WTC11 (cell line): ENCODE results near the gene SHTN1. TPM values are rescaled to one million over a fixed set of nuclear protein-coding genes. Genes with fewer than 3 reads are reported as not detected.

Experiments
- ATAC-seq: fragments of 200-7000 bp; cut with Tn5 transposase; 2 replicates; pipeline ENCODE4 v1.10.0; 2021; ENCODE audit warnings: mild to moderate bottlenecking, moderate library complexity
- CTCF ChIA-PET: fragments of 300-600 bp; sonication (Branson Sonifier 250); formaldehyde crosslinking; loops from one replicate; lab custom pipeline; 2021; ENCODE audit warnings: antibody characterized with exemption; lab: Charles Lee
- POLR2A ChIA-PET: fragments of 350-600 bp; sonication (Branson Sonifier 250); formaldehyde crosslinking; loops from one replicate; lab custom pipeline; 2021; ENCODE audit warnings: antibody characterized with exemption; lab: Charles Lee
- DNase-seq: peaks from one replicate; pipeline ENCODE4 v3.0.0; 2021; ENCODE audit warnings: low spot score
- H3K27ac Mint-ChIP-seq: 2 replicates; pipeline ENCODE4 v1.8.0; 2021; ENCODE audit warnings: mixed read lengths
- H3K27me3 Mint-ChIP-seq: 2 replicates; pipeline ENCODE4 v1.8.0; 2021; ENCODE audit warnings: low read depth, mild to moderate bottlenecking, moderate library complexity, mixed read lengths
- H3K36me3 Mint-ChIP-seq: 2 replicates; pipeline ENCODE4 v1.8.0; 2021; ENCODE audit warnings: mixed read lengths
- H3K4me1 Mint-ChIP-seq: 2 replicates; pipeline ENCODE4 v1.8.0; 2022; ENCODE audit warnings: mixed read lengths
- H3K4me3 Mint-ChIP-seq: 2 replicates; pipeline ENCODE4 v1.8.0; 2021; ENCODE audit warnings: mild to moderate bottlenecking, moderate library complexity, mixed read lengths
- H3K9me3 Mint-ChIP-seq: 2 replicates; pipeline ENCODE4 v1.8.0; 2021; ENCODE audit warnings: mixed read lengths
- ATF1 ChIP-seq: sonication (generic); formaldehyde crosslinking; IDR thresholded peaks from 2 replicates; pipeline ENCODE4 v1.8.1; 2023; ENCODE audit warnings: mild to moderate bottlenecking, moderate library complexity, missing genetic modification reagents
- E2F1 ChIP-seq: sonication (generic); formaldehyde crosslinking; IDR thresholded peaks from 2 replicates; pipeline ENCODE4 v1.8.0; 2022; ENCODE audit warnings: mild to moderate bottlenecking, missing genetic modification reagents
- E2F5 ChIP-seq: sonication (generic); formaldehyde crosslinking; IDR thresholded peaks from 2 replicates; pipeline ENCODE4 v1.8.1; 2022; ENCODE audit warnings: mild to moderate bottlenecking, moderate library complexity, missing genetic modification reagents
- EMX1 ChIP-seq: fragments of 250-450 bp; sonication (Bioruptor Pico); IDR thresholded peaks from 2 replicates; pipeline ENCODE4 v1.8.0; 2021; ENCODE audit warnings: mild to moderate bottlenecking
- ETV6 ChIP-seq: sonication (generic); formaldehyde crosslinking; IDR thresholded peaks from 2 replicates; pipeline ENCODE4 v1.8.1; 2022; ENCODE audit warnings: mild to moderate bottlenecking, missing genetic modification reagents
- GABPB1 ChIP-seq: sonication (generic); formaldehyde crosslinking; IDR thresholded peaks from 2 replicates; pipeline ENCODE4 v1.8.1; 2023; ENCODE audit warnings: mild to moderate bottlenecking, missing genetic modification reagents
- HMGA2 ChIP-seq: fragments of 250-450 bp; sonication (Bioruptor Pico); IDR thresholded peaks from 2 replicates; pipeline ENCODE4 v1.4.0; 2021; ENCODE audit warnings: mild to moderate bottlenecking, moderate library complexity
- MAX ChIP-seq: sonication (generic); formaldehyde crosslinking; IDR thresholded peaks from 2 replicates; pipeline ENCODE4 v1.8.0; 2022; ENCODE audit warnings: mild to moderate bottlenecking, missing genetic modification reagents
- SMAD4 ChIP-seq: sonication (generic); formaldehyde crosslinking; IDR thresholded peaks from 2 replicates; pipeline ENCODE4 v1.8.0; 2022; ENCODE audit warnings: mild to moderate bottlenecking, missing genetic modification reagents
- USF2 ChIP-seq: sonication (generic); formaldehyde crosslinking; IDR thresholded peaks from 2 replicates; pipeline ENCODE4 v1.8.1; 2023; ENCODE audit warnings: mild to moderate bottlenecking, missing genetic modification reagents, moderate library complexity
- ZBTB21 ChIP-seq: sonication (generic); formaldehyde crosslinking; IDR thresholded peaks from 2 replicates; pipeline ENCODE4 v1.8.1; 2023; ENCODE audit warnings: mild to moderate bottlenecking, missing genetic modification reagents, borderline replicate concordance
- ZBTB43 ChIP-seq: sonication (generic); formaldehyde crosslinking; IDR thresholded peaks from 2 replicates; pipeline ENCODE4 v1.8.1; 2023; ENCODE audit warnings: mild to moderate bottlenecking, missing genetic modification reagents
- ZMAT4 ChIP-seq: fragments of 250-450 bp; sonication (Bioruptor Pico); IDR thresholded peaks from 2 replicates; pipeline ENCODE4 v1.9.0; 2021; ENCODE audit warnings: mild to moderate bottlenecking
- ZNF138 ChIP-seq: sonication (generic); formaldehyde crosslinking; conservative IDR thresholded peaks from 2 replicates; pipeline ENCODE4 v1.8.1; 2022; ENCODE audit warnings: mild to moderate bottlenecking, moderate library complexity, missing genetic modification reagents
- ZNF416 ChIP-seq: fragments of 250-450 bp; sonication (Bioruptor Pico); IDR thresholded peaks from 2 replicates; pipeline ENCODE4 v1.9.0; 2021; ENCODE audit warnings: mild to moderate bottlenecking, inconsistent platforms
- total RNA-seq: library from RNA; stranded (reverse); gene quantifications from 3 replicates; pipeline ENCODE4 v1.2.3, GENCODE V29; 2021

SHTN1 gene
- total RNA-seq, 1 experiment from 2014 or later = 11.0 TPM

GRCh38 chr10:116989439-116989838, 15.5 kb downstream of the SHTN1 start:
- H3K9me3 Mint-ChIP-seq = no peaks in the 10 kb centered on the region
- ATAC-seq = peak; percentile 49
- ChIA-PET CTCF (interaction anchor here (1.4 to 1.6 kb wide), 3 partner anchors 11 to 186 kb away, joined by 4 to 8 read pairs (median 7); partner anchors contain the start of gene SHTN1), POLR2A (interaction anchor here (0.6 kb wide), 1 partner anchor 715 kb away, joined by 3 read pairs; no protein-coding TSS in a partner anchor)
- H3K27me3 Mint-ChIP-seq = peaks cover 26% of the 10 kb centered on the region
- no peak for DNase-seq
- peak overlapping the region; percentile 71 for H3K27ac Mint-ChIP-seq
- H3K36me3 Mint-ChIP-seq = no peaks in the 10 kb centered on the region
- no peak overlapping the region for H3K4me3 Mint-ChIP-seq
- H3K4me1 Mint-ChIP-seq = peaks cover 36% of the 10 kb centered on the region
- no peak for TF ChIP-seq ATF1 (CRISPR knock-in tag)
- no peak for TF ChIP-seq EMX1 (CRISPR knock-in tag)

- ChIA-PET CTCF (no interaction called here), POLR2A (no interaction called here)
- Mint-ChIP-seq H3K27me3 (peaks cover 20% of the 10 kb centered on the region), H3K9me3 (no peaks in the 10 kb centered on the region), H3K36me3 (no peaks in the 10 kb centered on the region), H3K4me3 (no peak overlapping the region), H3K4me1 (peaks cover 36% of the 10 kb centered on the region), H3K27ac (no peak overlapping the region)
- TF ChIP-seq GABPB1 = no peak
- TF ChIP-seq HMGA2 = peak; percentile 97
- TF ChIP-seq ZNF416 (CRISPR knock-in tag) = no peak
- TF ChIP-seq E2F1 (CRISPR knock-in tag) = no peak
- no peak for TF ChIP-seq ZNF138 (CRISPR knock-in tag)
- no peak for ATAC-seq
- DNase-seq = no peak
Observed at GRCh38 chr10:116988311-116988710, 16.7 kb downstream of the SHTN1 start.

- TF ChIP-seq ZMAT4 (CRISPR knock-in tag) = no peak
- TF ChIP-seq MAX (CRISPR knock-in tag) = no peak
- TF ChIP-seq SMAD4 (CRISPR knock-in tag) = no peak
- no peak for TF ChIP-seq ETV6
- TF ChIP-seq ATF1 (CRISPR knock-in tag) = no peak
- no peak for TF ChIP-seq E2F5 (CRISPR knock-in tag)
- TF ChIP-seq ZBTB21 (CRISPR knock-in tag) = no peak
- TF ChIP-seq ZBTB43 (CRISPR knock-in tag) = no peak
- no peak for TF ChIP-seq USF2 (CRISPR knock-in tag)
- CTCF ChIA-PET = interaction anchor here (0.7 kb wide), 1 partner anchor 331 kb away, joined by 3 read pairs; no protein-coding TSS in a partner anchor
- Mint-ChIP-seq H3K9me3 (no peaks in the 10 kb centered on the region), H3K36me3 (no peaks in the 10 kb centered on the region), H3K27ac (no peak overlapping the region), H3K4me1 (peaks cover 18% of the 10 kb centered on the region), H3K27me3 (peaks cover 3% of the 10 kb centered on the region), H3K4me3 (no peak overlapping the region)
- DNase-seq (no peak), ATAC-seq (no peak)
- POLR2A ChIA-PET = no interaction called here
Observed at GRCh38 chr10:116985611-116986010, 19.4 kb downstream of the SHTN1 start.
